ENCODE data around the gene RPN1. TPM values are rescaled to one million over a fixed set of nuclear protein-coding genes. Genes with fewer than 3 reads are reported as not detected.

RPN1 gene
- total RNA-seq, 1 donor from 2014 or later, result 149 TPM

DNA sequence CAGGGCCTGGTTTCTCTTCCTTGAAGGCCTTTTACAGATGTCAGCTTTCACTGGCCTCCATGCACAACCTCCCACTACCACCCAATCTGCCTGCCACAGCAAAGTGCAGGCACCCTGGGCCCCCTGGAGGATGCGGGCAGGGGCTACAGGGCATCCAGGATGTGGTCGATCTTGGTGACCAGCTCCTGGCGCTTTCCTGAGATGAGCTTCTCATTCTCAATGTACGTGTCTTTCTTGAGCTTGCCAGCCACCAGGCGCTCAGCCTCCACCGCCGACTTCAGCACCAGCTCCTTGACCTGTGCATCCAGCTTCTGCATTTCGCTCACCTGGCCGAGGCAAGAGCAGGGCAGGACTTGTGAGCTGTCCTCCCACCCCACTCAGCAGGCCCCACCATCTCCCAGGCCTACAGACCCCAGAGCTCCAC, 30.3 kb downstream of the RPN1 start:
- intact Hi-C loops (cut with DNase I), result no loop called here
- peaks cover 0 to 50% of the 10 kb centered on the region in 2 donors for H3K36me3 ChIP-seq
- no peak for TF ChIP-seq POLR2A (IDR thresholded peaks at IDR 0.05)
- TF ChIP-seq, protein P1, sequence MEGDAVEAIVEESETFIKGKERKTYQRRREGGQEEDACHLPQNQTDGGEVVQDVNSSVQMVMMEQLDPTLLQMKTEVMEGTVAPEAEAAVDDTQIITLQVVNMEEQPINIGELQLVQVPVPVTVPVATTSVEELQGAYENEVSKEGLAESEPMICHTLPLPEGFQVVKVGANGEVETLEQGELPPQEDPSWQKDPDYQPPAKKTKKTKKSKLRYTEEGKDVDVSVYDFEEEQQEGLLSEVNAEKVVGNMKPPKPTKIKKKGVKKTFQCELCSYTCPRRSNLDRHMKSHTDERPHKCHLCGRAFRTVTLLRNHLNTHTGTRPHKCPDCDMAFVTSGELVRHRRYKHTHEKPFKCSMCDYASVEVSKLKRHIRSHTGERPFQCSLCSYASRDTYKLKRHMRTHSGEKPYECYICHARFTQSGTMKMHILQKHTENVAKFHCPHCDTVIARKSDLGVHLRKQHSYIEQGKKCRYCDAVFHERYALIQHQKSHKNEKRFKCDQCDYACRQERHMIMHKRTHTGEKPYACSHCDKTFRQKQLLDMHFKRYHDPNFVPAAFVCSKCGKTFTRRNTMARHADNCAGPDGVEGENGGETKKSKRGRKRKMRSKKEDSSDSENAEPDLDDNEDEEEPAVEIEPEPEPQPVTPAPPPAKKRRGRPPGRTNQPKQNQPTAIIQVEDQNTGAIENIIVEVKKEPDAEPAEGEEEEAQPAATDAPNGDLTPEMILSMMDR (IDR thresholded peaks at IDR 0.05), result no peak
- TF ChIP-seq POLR2AphosphoS5 (IDR thresholded peaks at IDR 0.05; ENCODE audit: insufficient read depth in 1 of 2, low read depth in 1 of 2), result no peak
- H3K27ac ChIP-seq, result no peak overlapping the region
- H3K27me3 ChIP-seq, result no peaks in the 10 kb centered on the region
- no peaks in the 10 kb centered on the region for H3K9me3 ChIP-seq
- H3K4me1 ChIP-seq, result peaks cover 34% of the 10 kb centered on the region
- H3K4me3 ChIP-seq, result no peak overlapping the region
- no peak for DNase-seq (ENCODE audit: extremely low spot score in 2 of 2)

DNA sequence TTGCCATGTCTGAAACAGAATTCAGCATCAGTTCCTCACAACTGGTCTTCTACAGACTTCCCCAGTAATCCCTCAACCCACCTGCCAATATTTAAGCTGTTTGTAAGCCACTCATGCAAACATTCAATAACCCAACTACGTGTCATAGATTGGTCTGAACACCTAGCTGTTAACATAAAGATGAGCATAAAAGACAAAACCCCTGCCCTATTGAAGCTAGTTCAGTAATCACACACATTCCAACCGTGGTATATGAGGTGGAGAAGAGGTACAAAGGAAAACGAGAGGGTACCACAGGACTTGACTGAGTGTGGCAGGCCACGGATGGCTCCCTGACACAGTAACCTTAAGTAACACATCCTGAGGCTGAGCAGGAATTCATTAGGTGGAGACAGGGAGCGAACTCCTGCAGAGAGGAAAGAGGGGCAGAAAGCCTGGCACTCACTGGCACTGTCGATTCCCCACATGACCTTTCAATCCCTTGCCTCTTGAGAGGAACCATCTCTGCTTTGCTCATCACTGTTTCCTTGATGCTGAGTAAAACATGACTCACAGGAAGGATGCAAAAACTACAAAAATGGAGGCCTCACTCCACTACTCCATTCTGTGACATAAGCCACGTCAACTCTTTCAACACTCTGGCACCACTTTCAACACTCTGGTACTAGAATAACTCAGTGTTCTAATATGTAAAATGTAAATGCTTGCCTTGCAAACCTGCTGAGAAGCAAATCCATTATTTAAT, 31.3 kb downstream of the RPN1 start:
- no peak overlapping the region for H3K4me3 ChIP-seq
- DNase-seq (ENCODE audit: extremely low spot score in 2 of 2), result no peak
- H3K27ac ChIP-seq, result peak overlapping the region; percentile 95
- H3K9me3 ChIP-seq, result no peaks in the 10 kb centered on the region
- TF ChIP-seq POLR2A (IDR thresholded peaks at IDR 0.05), result no peak
- TF ChIP-seq, protein P1 (IDR thresholded peaks at IDR 0.05), result no peak
- peaks cover 0 to 40% of the 10 kb centered on the region in 2 donors for H3K36me3 ChIP-seq
- no peaks in the 10 kb centered on the region for H3K27me3 ChIP-seq
- peaks cover 34% of the 10 kb centered on the region for H3K4me1 ChIP-seq
- intact Hi-C loops (cut with DNase I), result loop anchor here (10.0 kb wide), 1 partner anchor 175 kb away; no protein-coding TSS in a partner anchor

DNA sequence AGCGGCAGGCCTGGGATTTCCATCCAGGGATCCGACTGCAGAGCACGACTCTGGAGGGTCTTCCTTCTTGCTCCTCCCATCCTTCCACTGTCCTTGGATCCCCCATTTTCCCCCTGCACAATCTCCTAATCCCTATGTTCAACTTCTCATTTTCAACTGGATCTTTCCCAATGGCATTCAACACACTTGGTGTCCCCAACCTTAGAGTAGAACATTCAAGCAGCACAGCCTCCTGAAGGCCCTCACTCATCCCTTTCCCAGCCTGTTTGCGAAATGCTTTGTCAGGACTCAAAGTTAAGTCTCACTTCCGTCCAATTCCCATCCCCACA, 32.3 kb downstream of the RPN1 start:
- no peak for DNase-seq (ENCODE audit: extremely low spot score in 2 of 2)
- Histone ChIP-seq H3K36me3 (peaks cover 0 to 31% of the 10 kb centered on the region in 2 donors), H3K27me3 (no peaks in the 10 kb centered on the region), H3K27ac (peak overlapping the region; percentile 95), H3K4me3 (peak overlapping the region; percentile 57 to 80), H3K9me3 (no peaks in the 10 kb centered on the region), H3K4me1 (peaks cover 26% of the 10 kb centered on the region)
- intact Hi-C loops (cut with DNase I), result loop anchor here (10.0 kb wide), 1 partner anchor 176 kb away; no protein-coding TSS in a partner anchor
- TF ChIP-seq, protein P1 (IDR thresholded peaks at IDR 0.05), result no peak
- no peak for TF ChIP-seq POLR2A (IDR thresholded peaks at IDR 0.05)
- TF ChIP-seq POLR2AphosphoS5 (IDR thresholded peaks at IDR 0.05; ENCODE audit: insufficient read depth in 1 of 2, low read depth in 1 of 2), result no peak

DNA sequence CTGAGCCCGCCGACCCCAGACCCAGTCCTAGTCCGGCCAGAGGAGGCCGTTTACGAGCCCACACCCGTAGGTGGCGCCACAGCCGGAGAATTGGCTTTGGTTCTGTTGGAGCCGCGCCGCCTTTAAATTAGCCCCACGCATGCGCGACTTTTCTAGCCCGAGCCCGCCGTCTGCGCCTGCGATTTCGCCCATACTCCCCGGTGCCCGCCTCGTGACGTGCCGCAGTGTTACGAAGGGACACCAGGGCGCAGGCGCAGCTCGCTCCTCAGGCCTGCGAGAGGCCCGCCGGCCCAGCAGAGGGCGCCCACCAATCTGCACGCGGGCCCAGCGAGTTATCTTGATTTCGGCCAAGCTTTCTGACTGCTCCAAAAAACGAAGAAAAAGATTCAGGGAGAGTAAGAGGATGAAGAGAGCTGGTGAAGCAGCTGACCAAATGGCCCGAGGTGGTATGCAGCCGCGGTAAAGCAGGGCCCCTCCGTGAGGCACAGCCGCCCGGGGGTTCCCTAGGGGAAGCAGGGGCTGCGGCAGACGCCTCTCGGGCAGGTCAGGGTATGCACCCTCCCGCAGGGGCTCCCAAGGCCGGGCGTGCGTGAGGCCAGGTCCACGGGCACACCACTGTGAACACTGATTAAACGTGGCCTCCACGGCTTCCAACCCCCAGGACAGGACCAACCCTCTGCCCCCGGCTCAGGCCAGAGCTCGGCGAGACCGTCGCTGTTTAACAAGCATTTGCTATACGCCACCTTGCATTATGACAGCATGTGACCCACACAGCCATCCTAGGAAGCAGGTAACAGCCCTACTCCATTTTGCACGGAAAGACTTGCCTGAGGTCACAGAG, 32.8 kb downstream of the RPN1 start:
- peak in 1 of 2 donors; percentile 95 for DNase-seq (ENCODE audit: extremely low spot score in 2 of 2)
- TF ChIP-seq, protein P1 (IDR thresholded peaks at IDR 0.05), result peak; percentile 84 to 98 (median 96)
- TF ChIP-seq POLR2A (IDR thresholded peaks at IDR 0.05) (no peak), POLR2AphosphoS5 (IDR thresholded peaks at IDR 0.05; ENCODE audit: insufficient read depth in 1 of 2, low read depth in 1 of 2) (peak; percentile 76 to 93)
- Histone ChIP-seq H3K9me3 (no peaks in the 10 kb centered on the region), H3K4me1 (peaks cover 22% of the 10 kb centered on the region), H3K27me3 (no peaks in the 10 kb centered on the region), H3K36me3 (peaks cover 0 to 26% of the 10 kb centered on the region in 2 donors), H3K4me3 (peak overlapping the region; percentile 57 to 80), H3K27ac (peak overlapping the region; percentile 95)
- intact Hi-C loops (cut with DNase I), result loop anchor here (10.0 kb wide), 1 partner anchor 177 kb away; no protein-coding TSS in a partner anchor

All from vagina (tissue), 2 donors.